Trophoblast cell (in vitro differentiated cells and primary cell): Measurements from ENCODE around the gene PSEN2.

Experiments
- DNase-seq, 2 donors: peaks; one replicate each; pipeline ENCODE4 v3.0.0-alpha.2; 2016
- H2AFZ ChIP-seq: 2 replicates; pipeline ENCODE4 v1.6.1; 2013; ENCODE audit warnings: low read length, moderate library complexity, mild to moderate bottlenecking; ENCODE audit not compliant: insufficient read depth, poor library complexity
- H2AK5ac ChIP-seq: 2 replicates; pipeline ENCODE4 v1.6.1; 2013; ENCODE audit warnings: mild to moderate bottlenecking, low read length
- H2BK120ac ChIP-seq: 2 replicates; pipeline ENCODE4 v1.6.1; 2013; ENCODE audit warnings: low read length, mild to moderate bottlenecking, moderate library complexity; ENCODE audit not compliant: insufficient read depth, poor library complexity
- H2BK12ac ChIP-seq: 2 replicates; pipeline ENCODE4 v1.6.1; 2013; ENCODE audit warnings: mild to moderate bottlenecking, low read length, moderate library complexity
- H2BK5ac ChIP-seq: 2 replicates; pipeline ENCODE4 v1.6.1; 2013; ENCODE audit warnings: low read length, low read depth, moderate library complexity, mild to moderate bottlenecking; ENCODE audit not compliant: poor library complexity
- H3K14ac ChIP-seq: 2 replicates; pipeline ENCODE4 v1.6.1; 2013; ENCODE audit warnings: mild to moderate bottlenecking, low read length
- H3K18ac ChIP-seq: 2 replicates; pipeline ENCODE4 v1.6.1; 2013; ENCODE audit warnings: mild to moderate bottlenecking, low read length
- H3K23ac ChIP-seq: 2 replicates; pipeline ENCODE4 v1.6.1; 2013; ENCODE audit warnings: low read length
- H3K27ac ChIP-seq: 2 replicates; pipeline ENCODE4 v1.5.1; 2013; ENCODE audit warnings: low read depth, mild to moderate bottlenecking, inconsistent platforms, low read length, moderate library complexity
- H3K27me3 ChIP-seq: 2 replicates; pipeline ENCODE4 v1.6.1; 2013; ENCODE audit warnings: inconsistent platforms, mild to moderate bottlenecking, low read length, moderate library complexity; ENCODE audit not compliant: insufficient read depth
- H3K36me3 ChIP-seq, 2 experiments: 1 replicate in 1 of 2; 2 replicates in 1 of 2; pipeline ENCODE4 v1.6.1; 2013; ENCODE audit warnings: low read length in 2 of 2, mild to moderate bottlenecking in 2 of 2, moderate library complexity in 1 of 2; ENCODE audit not compliant: insufficient read depth in 2 of 2, control insufficient read depth in 1 of 2
- H3K4ac ChIP-seq: 2 replicates; pipeline ENCODE4 v1.6.1; 2013; ENCODE audit warnings: low read depth, mild to moderate bottlenecking, low read length, moderate library complexity
- H3K4me1 ChIP-seq, 2 experiments: 1 replicate in 1 of 2; 2 replicates in 1 of 2; pipeline ENCODE4 v1.6.1; 2013; ENCODE audit warnings: low read length in 2 of 2, mild to moderate bottlenecking in 2 of 2, moderate library complexity in 1 of 2; ENCODE audit not compliant: insufficient read depth in 2 of 2, control insufficient read depth in 1 of 2
- H3K4me2 ChIP-seq: 2 replicates; pipeline ENCODE4 v1.6.1; 2013; ENCODE audit warnings: inconsistent platforms, mild to moderate bottlenecking, low read length, moderate library complexity
- H3K4me3 ChIP-seq: 2 replicates; pipeline ENCODE4 v1.5.1; 2013; ENCODE audit warnings: mild to moderate bottlenecking, low read depth, low read length, inconsistent platforms
- H3K79me1 ChIP-seq: one replicate; pipeline ENCODE4 v1.6.1; 2013; ENCODE audit warnings: low read length
- H3K79me2 ChIP-seq: 2 replicates; pipeline ENCODE4 v1.6.1; 2013; ENCODE audit warnings: low read length, mild to moderate bottlenecking; ENCODE audit not compliant: control insufficient read depth, insufficient read depth, poor library complexity
- H3K9ac ChIP-seq: 2 replicates; pipeline ENCODE4 v1.6.1; 2013; ENCODE audit warnings: mild to moderate bottlenecking, low read length
- H3K9me3 ChIP-seq: 2 replicates; pipeline ENCODE4 v1.6.1; 2013; ENCODE audit warnings: low read depth, mild to moderate bottlenecking, control low read depth, inconsistent platforms, low read length; ENCODE audit not compliant: insufficient read depth
- H4K12ac ChIP-seq: 2 replicates; pipeline ENCODE4 v1.6.1; 2013; ENCODE audit warnings: low read depth, mild to moderate bottlenecking, low read length, moderate library complexity
- H4K8ac ChIP-seq: 2 replicates; pipeline ENCODE4 v1.6.1; 2013; ENCODE audit warnings: low read depth, mild to moderate bottlenecking, low read length, moderate library complexity
- H4K91ac ChIP-seq: one replicate; pipeline ENCODE4 v1.6.1; 2013; ENCODE audit warnings: low read depth, mild to moderate bottlenecking, low read length, moderate library complexity
- WGBS: extraction: QIAGEN DNeasy Blood & Tissue Kit; methylation state at CpG from one replicate; pipeline ENCODE4 v1.1.7; 2013; ENCODE audit warnings: missing lambda C conversion rate; ENCODE audit not compliant: insufficient read length, insufficient coverage; ENCODE audit errors: extremely low coverage; 5-methylcytosine and 5-hydroxymethylcytosine counted together

The PSEN2 gene

DNA sequence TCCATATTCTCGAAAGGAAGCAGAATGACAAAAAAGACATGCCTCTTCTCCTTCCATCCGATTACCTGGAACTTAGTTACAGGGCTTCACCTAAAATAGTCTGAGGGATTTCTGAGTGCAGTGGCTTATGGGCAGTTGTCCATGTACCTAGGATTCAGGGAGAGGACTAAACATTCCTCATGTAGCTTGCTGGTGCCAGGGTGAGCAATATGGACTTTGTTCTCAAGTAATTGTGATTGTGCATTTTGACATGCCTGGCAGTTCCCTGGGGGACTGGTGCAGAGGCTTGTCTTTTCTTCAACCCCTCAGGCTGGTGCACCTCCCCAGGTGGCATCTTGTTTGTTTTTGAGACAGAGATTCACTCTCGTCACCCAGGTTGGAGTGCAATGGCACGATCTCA, 6.1 kb upstream of the PSEN2 start:
- no peaks in the 10 kb centered on the region for H3K36me3 ChIP-seq
- no peak overlapping the region for H3K4me2 ChIP-seq
- H3K23ac ChIP-seq, result no peak overlapping the region
- no peak overlapping the region for H3K14ac ChIP-seq
- no peak overlapping the region for H3K27ac ChIP-seq
- no peak overlapping the region for H2AFZ ChIP-seq
- H4K91ac ChIP-seq, result no peak overlapping the region
- no peak overlapping the region for H3K4me3 ChIP-seq
- no peak overlapping the region for H2AK5ac ChIP-seq
- H3K27me3 ChIP-seq, result no peaks in the 10 kb centered on the region
- H3K9me3 ChIP-seq, result no peaks in the 10 kb centered on the region
- H3K79me2 ChIP-seq, result no peaks in the 10 kb centered on the region
- WGBS, result no CpG with 5 or more reads among the region's 4 CpGs
- no peak overlapping the region for H3K18ac ChIP-seq
- H2BK12ac ChIP-seq, result no peak overlapping the region
- H3K4me1 ChIP-seq, result no peaks in the 10 kb centered on the region
- H4K12ac ChIP-seq, result no peak overlapping the region
- H3K9ac ChIP-seq, result no peak overlapping the region
- DNase-seq, result no peak
- no peak overlapping the region for H3K4ac ChIP-seq
- H4K8ac ChIP-seq, result no peak overlapping the region
- no peak overlapping the region for H2BK5ac ChIP-seq
- H3K79me1 ChIP-seq, result no peaks in the 10 kb centered on the region
- no peak overlapping the region for H2BK120ac ChIP-seq

- WGBS, result no CpG with 5 or more reads among the region's 4 CpGs
- H3K36me3 ChIP-seq, result no peaks in the 10 kb centered on the region
- H2AFZ ChIP-seq, result no peak overlapping the region
Measured at GRCh38 chr1:226865590-226865989, 4.8 kb upstream of the PSEN2 start.

DNA sequence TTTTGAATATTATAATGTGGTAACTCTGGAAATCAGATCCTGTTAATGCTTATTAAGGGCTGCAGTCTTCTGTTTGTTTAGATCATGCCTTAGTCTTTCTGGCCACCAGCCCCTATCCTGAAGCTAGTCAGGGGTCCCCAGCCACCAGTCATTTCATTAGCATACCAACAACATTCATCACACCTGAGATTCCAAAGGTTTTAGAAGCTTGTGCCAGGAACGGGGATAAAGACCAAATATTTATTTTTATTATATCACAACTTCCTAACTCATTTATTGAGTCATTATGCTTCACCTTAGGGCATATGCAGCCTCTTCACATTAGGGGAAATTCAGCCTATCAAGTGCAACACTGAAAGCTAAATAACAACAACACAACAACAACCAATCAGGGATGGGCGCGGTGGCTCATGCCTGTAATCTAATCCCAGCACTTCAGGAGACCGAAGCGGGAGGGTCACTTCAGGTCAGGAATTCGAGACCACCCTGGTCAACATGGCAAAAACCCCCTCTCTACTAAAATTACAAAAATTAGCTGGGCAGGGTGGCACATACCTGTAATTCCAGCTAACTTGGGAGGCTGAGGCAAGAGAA, 2.9 kb upstream of the PSEN2 start:
- no peak overlapping the region for H3K23ac ChIP-seq
- H2BK12ac ChIP-seq, result no peak overlapping the region
- H4K8ac ChIP-seq, result no peak overlapping the region
- no peak overlapping the region for H3K27ac ChIP-seq
- WGBS, result no CpG with 5 or more reads among the region's 6 CpGs
- no peaks in the 10 kb centered on the region for H3K27me3 ChIP-seq
- H3K9ac ChIP-seq, result no peak overlapping the region
- H3K18ac ChIP-seq, result no peak overlapping the region
- H4K12ac ChIP-seq, result no peak overlapping the region
- H3K4ac ChIP-seq, result no peak overlapping the region
- peaks cover 3% of the 10 kb centered on the region for H3K79me1 ChIP-seq
- no peak overlapping the region for H4K91ac ChIP-seq
- H2BK5ac ChIP-seq, result no peak overlapping the region
- no peak overlapping the region for H2AFZ ChIP-seq
- H3K9me3 ChIP-seq, result no peaks in the 10 kb centered on the region
- H2BK120ac ChIP-seq, result no peak overlapping the region
- H3K4me2 ChIP-seq, result no peak overlapping the region
- no peak overlapping the region for H3K14ac ChIP-seq
- H3K36me3 ChIP-seq, result no peaks in the 10 kb centered on the region
- peak in 1 of 2 donors; percentile 51 for DNase-seq
- H3K4me1 ChIP-seq, result peaks cover 4 to 9% of the 10 kb centered on the region in 2 experiments
- H3K79me2 ChIP-seq, result no peaks in the 10 kb centered on the region
- H3K4me3 ChIP-seq, result no peak overlapping the region
- no peak overlapping the region for H2AK5ac ChIP-seq

More at GRCh38 chr1:226865590-226865989, 4.8 kb upstream of the PSEN2 start:
- Histone ChIP-seq H3K23ac (no peak overlapping the region), H3K27ac (no peak overlapping the region), H4K8ac (no peak overlapping the region), H3K4me1 (peaks cover 4% of the 10 kb centered on the region in 2 experiments), H3K4me3 (no peak overlapping the region), H3K79me2 (no peaks in the 10 kb centered on the region), H3K27me3 (no peaks in the 10 kb centered on the region), H3K4ac (no peak overlapping the region), H3K4me2 (no peak overlapping the region), H2AK5ac (no peak overlapping the region), H4K91ac (no peak overlapping the region), H2BK120ac (no peak overlapping the region), H3K9me3 (no peaks in the 10 kb centered on the region), H3K79me1 (peaks cover 3% of the 10 kb centered on the region), H4K12ac (no peak overlapping the region), H3K9ac (no peak overlapping the region), H2BK5ac (no peak overlapping the region), H2BK12ac (no peak overlapping the region), H3K18ac (no peak overlapping the region), H3K14ac (no peak overlapping the region)
- no peak for DNase-seq

GRCh38 chr1:226868726-226869125, 1.7 kb upstream of the PSEN2 start:
- Histone ChIP-seq H4K8ac (no peak overlapping the region), H2BK120ac (no peak overlapping the region), H3K4ac (no peak overlapping the region), H2AFZ (no peak overlapping the region), H2BK12ac (no peak overlapping the region), H3K9me3 (no peaks in the 10 kb centered on the region), H3K4me2 (no peak overlapping the region), H3K9ac (no peak overlapping the region), H3K18ac (no peak overlapping the region), H2AK5ac (no peak overlapping the region), H3K36me3 (no peaks in the 10 kb centered on the region), H3K4me1 (peaks cover 4 to 9% of the 10 kb centered on the region in 2 experiments), H3K14ac (no peak overlapping the region), H2BK5ac (no peak overlapping the region), H3K79me2 (no peaks in the 10 kb centered on the region), H4K12ac (no peak overlapping the region), H3K79me1 (peaks cover 3% of the 10 kb centered on the region), H4K91ac (no peak overlapping the region), H3K27me3 (no peaks in the 10 kb centered on the region), H3K4me3 (no peak overlapping the region), H3K27ac (no peak overlapping the region), H3K23ac (no peak overlapping the region)
- no CpG with 5 or more reads among the region's 1 CpG for WGBS
- DNase-seq, result no peak
